HG03378 (cell line): ENCODE results near the gene DNAH9.
"Not testable (repeated sequence)": the region's sequence is repeated elsewhere in the genome, so short reads cannot be mapped to it uniquely, and the experiment has no call there.

Experiments
- ATAC-seq: cut with Tn5 transposase; IDR thresholded peaks from one replicate; pipeline ENCODE4 v1.9.1; 2021; ENCODE audit warnings: mild to moderate bottlenecking, moderate library complexity; ENCODE audit not compliant: unreplicated experiment

Gene DNAH9

DNA sequence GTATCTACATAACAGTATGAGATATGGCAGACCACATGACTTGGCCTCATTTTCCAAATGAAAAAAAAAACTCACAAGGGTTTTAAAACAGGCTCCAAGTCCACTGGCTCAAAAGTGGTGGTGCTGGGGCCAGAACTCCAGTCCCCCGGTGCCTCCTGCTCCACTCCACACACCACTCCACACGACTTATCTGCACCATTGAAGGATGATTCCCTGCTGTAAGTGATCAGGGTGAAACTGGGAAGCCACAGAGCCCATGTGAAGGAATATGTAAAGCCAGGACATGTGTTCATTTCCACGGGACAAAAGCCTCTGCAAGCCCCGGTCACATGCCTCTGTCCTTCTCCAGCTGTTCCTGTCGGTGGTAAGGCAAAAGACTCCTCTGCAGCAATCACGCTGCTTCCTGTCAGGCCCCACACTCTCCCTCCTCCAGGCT lies 301.8 kb downstream of the DNAH9 start:
- no peak for ATAC-seq

DNA sequence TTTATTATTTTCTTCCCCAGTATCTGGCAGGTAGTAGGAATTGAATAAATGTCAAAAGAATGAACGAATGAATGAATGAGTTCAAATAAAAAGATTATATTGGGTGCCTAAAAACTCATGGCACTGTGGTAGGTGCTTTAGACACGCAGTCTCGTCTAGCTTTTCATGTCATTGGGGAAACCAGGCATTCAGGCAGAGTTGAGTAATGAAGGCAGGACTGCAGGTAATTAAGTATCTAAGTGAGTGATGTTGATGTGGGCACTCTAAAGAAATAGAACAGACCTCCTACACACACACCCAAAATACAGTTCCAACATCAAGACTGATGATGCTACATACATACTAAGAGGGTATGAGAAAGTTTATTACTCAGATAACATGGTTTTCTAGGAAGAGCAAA lies 302.4 kb downstream of the DNAH9 start:
- no peak for ATAC-seq

DNA sequence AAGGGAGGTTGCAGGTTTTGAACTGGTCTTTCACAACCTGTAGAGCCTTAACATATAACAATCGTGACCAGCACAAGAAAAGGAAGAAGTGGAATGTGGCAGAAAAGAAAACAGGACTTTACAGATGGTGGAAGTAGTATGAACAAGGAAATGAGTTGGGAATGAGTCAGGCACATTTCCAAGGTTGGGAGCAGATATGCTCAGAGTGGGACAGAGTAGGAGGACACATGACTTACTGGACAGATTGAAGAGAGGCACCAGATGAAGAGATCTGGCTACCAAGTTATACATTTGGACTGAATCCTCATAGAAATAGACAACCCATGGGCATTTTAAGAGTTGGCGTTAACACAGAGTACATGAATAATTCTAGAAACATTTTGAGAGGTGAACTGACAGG lies 303.7 kb downstream of the DNAH9 start:
- no peak for ATAC-seq

GRCh38 chr17:11908711-11909146 lies 310.5 kb downstream of the DNAH9 start:
- no peak for ATAC-seq

GRCh38 chr17:11909348-11909747 lies 311.1 kb downstream of the DNAH9 start:
- no peak for ATAC-seq

DNA sequence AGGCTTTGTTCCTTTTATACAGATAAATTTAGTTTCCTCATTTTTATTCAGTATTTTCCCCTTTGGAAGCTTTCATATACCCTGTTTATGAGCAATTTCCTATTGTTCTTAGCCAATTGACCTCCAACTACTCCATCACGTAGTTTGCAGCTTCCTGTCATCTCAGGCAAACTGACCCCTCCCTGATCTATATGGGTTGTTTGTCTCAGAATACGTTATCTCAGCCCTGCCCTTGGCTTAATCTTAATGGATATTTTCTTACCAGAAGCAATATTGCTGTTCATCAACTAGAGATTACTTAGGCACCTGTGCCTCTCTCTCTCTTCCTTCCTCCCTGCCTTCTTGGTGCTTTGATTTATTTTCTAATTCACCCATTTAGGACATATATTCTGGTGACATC lies 317.8 kb downstream of the DNAH9 start:
- ATAC-seq, result no peak

GRCh38 chr17:11917415-11917814 lies 319.1 kb downstream of the DNAH9 start:
- ATAC-seq, result no peak

DNA sequence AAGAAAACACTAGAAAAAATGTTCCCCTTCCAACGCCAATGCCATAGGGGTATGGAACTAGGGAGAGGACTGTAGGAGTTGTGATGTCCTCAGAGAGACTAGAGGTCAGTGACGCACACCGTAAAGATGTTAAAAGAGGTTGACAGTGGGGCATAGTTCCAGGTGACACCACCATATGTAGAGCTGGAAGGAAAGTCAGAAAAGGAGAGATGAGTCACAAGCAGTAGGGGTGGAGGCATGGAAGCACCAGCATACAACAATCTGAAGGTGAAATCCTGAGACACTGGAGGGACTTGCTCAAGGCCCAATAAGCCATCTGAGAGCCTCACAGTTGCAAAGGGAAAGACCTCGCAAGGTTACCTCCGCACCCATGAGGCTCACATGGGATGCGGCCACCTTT lies 323.0 kb downstream of the DNAH9 start:
- no peak for ATAC-seq

DNA sequence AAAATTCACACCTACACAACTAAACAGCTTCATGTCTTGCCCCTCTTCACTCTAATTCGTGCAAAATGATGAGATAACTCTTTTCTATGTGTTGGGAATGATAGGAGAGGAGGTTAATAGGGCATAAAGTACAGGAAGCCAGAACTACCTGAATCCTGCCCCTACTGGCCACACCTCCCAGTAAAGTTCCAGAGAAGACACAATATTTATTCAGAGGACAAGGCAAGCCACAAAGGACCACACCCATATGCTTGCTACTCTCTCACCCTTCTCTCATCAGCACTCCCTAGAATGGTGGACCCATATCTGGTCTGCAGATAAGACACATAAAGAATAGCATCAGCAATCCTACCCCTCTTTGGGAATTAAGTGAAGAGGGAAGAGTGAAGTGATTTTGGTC lies 324.4 kb downstream of the DNAH9 start:
- ATAC-seq, result no peak

- ATAC-seq, result no peak
Measured at GRCh38 chr17:11924076-11924475, 325.8 kb downstream of the DNAH9 start.

- ATAC-seq, result no peak
Measured at GRCh38 chr17:11925262-11926021, 327.2 kb downstream of the DNAH9 start.

GRCh38 chr17:11928436-11928835 lies 330.2 kb downstream of the DNAH9 start:
- ATAC-seq, result no peak

DNA sequence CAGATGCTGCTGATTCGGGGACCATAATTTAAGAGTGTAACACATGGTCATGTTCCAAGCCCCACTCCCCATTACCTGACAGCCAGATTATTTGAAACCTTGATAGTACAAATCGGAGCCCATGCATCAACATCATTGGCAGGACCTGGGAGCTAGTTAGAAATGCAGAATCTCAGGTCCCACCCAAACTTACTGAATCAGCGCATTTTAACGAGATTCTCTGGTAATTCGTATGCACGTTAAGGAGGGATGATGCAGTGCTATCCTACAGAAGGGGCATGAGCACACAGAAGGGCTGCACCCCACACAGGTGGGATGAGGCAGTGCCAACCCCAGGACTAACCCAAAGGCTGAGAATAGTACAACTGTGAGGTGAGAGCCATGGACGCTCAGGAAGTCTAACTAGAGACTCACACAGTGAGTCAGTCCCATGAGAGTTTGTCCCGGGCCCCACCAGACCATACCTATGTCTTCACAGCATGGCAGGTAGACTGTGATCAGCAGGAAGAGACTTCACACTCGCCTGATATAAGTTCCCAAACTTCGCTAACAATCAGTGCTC lies 334.1 kb downstream of the DNAH9 start:
- no peak for ATAC-seq

GRCh38 chr17:11935734-11936406 lies 337.6 kb downstream of the DNAH9 start:
- no peak for ATAC-seq

- no peak for ATAC-seq
Measured at GRCh38 chr17:11940904-11941303, 342.6 kb downstream of the DNAH9 start.

GRCh38 chr17:11943086-11943485 lies 344.8 kb downstream of the DNAH9 start:
- not testable (repeated sequence) for ATAC-seq

DNA sequence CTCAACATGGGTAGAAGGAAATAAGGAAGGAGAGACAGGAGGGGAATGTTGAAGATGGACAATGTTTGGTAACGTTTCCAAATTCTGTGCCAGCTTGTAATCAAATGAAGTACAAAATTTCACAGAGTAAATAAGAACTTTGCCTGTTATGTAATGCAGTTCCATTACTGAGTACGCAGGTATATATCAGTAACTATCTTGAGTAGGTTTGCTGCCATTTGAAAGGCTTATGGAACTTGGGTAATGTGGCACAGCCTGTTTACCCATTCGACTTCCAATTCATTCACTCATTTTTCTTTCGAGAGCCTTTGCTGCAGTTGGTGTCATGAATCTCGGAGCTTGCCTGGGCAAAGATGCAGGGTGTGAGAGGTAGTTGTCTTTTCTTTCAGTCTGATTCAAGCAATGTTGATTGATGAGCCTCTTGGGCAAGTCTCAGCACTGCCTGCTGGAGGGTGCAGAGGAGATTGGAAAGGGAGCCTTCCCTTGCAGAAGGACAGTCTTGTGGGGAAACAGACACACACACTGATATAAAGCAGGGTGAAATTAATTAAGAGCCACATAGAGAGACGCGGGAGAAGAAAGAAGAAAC lies 345.6 kb downstream of the DNAH9 start:
- no peak for ATAC-seq

DNA sequence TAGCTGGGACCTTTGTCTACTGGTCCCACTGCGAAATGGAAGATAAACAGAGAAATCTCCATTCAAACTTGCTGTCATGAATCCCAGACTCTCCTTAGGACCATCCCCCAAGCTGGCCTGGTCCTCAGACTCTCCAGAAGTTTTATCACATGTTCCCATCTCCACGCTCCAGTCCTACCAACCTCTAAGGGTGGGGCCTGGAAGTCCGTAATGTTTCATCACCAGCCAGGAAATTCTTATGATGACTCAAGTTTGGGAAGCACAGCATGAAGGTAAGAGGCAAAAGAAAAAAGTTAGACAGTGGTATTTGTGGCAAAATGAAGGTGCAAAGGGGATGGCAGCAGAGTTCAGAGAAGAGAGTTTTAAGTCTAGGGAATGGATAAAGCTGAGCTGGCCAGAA lies 346.3 kb downstream of the DNAH9 start:
- ATAC-seq, result no peak

GRCh38 chr17:11948789-11949188 lies 350.5 kb downstream of the DNAH9 start:
- no peak for ATAC-seq

DNA sequence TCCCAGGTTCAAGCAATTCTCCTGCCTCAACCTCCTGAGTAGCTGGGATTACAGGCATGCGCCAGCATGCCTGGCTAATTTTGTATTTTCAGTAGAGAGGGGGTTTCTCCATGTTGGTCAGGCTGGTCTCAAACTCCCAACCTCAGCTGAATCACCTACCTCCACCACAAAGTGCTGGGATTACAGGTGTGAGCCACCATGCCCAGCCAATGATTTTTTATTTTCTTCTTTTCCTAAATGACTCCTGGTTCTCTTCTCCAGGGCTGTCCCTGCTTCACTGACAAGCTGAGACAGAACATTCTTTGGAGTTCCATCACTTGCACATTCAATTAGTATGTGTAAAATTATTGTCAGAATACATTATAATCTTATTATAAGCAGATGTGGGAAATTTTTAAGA lies 351.3 kb downstream of the DNAH9 start:
- ATAC-seq, result not testable (repeated sequence)

GRCh38 chr17:11950771-11951519 lies 352.7 kb downstream of the DNAH9 start:
- ATAC-seq, result no peak
